HL-60 (cell line): Measurements from ENCODE around the gene ARHGEF17.

ENCODE experiments used
- CTCF ChIP-seq: IDR thresholded peaks from one replicate; pipeline ENCODE4 v1.5.1; 2011; ENCODE audit warnings: low read length, control low read depth, inconsistent platforms; ENCODE audit not compliant: insufficient read depth
- GABPA ChIP-seq: IDR thresholded peaks from 2 replicates; pipeline ENCODE4 v1.6.1; 2012; ENCODE audit warnings: low read depth
- REST ChIP-seq: IDR thresholded peaks from 2 replicates; pipeline ENCODE4 v1.6.1; 2012; ENCODE audit warnings: low read depth; ENCODE audit not compliant: insufficient replicate concordance

- no peak for TF ChIP-seq CTCF
- TF ChIP-seq GABPA, result no peak
- TF ChIP-seq REST, result no peak
Observed at GRCh38 chr11:73267122-73267846, 40.8 kb upstream of the ARHGEF17 start.
